Measurements from ENCODE around the gene TRPM3.

The TRPM3 gene

DNA sequence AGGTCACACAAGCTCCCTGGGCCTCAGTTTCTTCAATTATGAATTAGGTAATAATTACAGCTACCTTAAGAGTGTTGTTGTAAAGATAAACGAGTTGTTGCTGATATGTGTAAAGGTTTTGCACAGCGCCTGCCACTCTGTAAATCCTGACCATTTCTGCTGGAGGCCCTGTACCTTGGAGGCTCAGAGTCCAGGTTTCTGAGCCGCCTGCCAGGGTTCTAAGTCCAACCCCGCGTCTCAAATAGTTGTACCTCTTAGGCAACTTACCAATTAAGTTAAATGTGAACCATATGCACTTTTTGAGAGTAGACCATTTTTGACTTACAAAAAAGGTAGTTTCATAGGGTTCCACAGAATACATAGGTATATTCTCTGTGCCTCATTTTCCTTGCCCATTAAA is 550.2 kb downstream of the TRPM3 start:
- no peak overlapping the region for H3K4me3 ChIP-seq (ENCODE audit: low read depth, low read length)
- TF ChIP-seq, protein P1, sequence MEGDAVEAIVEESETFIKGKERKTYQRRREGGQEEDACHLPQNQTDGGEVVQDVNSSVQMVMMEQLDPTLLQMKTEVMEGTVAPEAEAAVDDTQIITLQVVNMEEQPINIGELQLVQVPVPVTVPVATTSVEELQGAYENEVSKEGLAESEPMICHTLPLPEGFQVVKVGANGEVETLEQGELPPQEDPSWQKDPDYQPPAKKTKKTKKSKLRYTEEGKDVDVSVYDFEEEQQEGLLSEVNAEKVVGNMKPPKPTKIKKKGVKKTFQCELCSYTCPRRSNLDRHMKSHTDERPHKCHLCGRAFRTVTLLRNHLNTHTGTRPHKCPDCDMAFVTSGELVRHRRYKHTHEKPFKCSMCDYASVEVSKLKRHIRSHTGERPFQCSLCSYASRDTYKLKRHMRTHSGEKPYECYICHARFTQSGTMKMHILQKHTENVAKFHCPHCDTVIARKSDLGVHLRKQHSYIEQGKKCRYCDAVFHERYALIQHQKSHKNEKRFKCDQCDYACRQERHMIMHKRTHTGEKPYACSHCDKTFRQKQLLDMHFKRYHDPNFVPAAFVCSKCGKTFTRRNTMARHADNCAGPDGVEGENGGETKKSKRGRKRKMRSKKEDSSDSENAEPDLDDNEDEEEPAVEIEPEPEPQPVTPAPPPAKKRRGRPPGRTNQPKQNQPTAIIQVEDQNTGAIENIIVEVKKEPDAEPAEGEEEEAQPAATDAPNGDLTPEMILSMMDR (IDR thresholded peaks at IDR 0.05; ENCODE audit: borderline replicate concordance, insufficient read depth, low read depth, low read length): no peak

- no peak overlapping the region for H3K4me3 ChIP-seq (ENCODE audit: low read depth, low read length)
- TF ChIP-seq, protein P1 (IDR thresholded peaks at IDR 0.05; ENCODE audit: borderline replicate concordance, insufficient read depth, low read depth, low read length): no peak
These were observed 551.6 kb downstream of the TRPM3 start for GRCh38 chr9:70569791-70570190.

DNA sequence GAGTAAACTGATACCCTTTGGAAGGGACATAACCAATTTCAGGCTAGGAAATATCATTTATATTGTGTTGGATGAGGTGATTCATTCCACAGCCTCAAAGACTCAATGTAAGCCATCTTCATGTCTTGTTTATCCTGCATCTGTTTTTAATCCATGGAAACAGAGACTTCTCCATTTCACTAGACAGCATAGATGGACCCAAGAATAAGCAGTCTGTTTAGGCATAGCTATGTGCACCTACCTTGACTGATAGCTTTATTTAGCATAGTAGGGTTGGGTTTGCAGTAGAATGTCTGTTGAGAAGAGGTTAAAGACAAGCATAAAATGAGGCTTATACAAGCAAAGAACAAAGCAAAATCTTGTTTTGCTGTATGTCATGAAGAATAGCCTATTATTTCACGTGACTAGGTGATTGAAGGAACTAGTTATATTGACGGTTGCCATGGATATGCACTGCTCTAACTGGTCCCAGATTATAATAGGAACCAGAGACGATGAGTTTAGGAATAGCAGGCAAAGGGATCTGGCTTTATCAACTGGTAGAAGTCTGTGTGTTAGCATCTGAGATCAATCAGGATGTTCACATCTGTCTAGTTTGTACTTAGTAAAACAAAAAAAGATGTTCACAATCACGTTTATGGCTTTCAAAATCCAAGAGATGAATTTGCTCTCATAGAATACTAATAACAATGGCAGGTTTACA is 552.2 kb downstream of the TRPM3 start:
- H3K4me3 ChIP-seq (ENCODE audit: low read depth, low read length): no peak overlapping the region
- TF ChIP-seq, protein P1 (IDR thresholded peaks at IDR 0.05; ENCODE audit: borderline replicate concordance, insufficient read depth, low read depth, low read length): no peak

- no peak overlapping the region for H3K4me3 ChIP-seq (ENCODE audit: low read depth, low read length)
- TF ChIP-seq, protein P1 (IDR thresholded peaks at IDR 0.05; ENCODE audit: borderline replicate concordance, insufficient read depth, low read depth, low read length): no peak
These were observed 553.9 kb downstream of the TRPM3 start for GRCh38 chr9:70567511-70567910.

DNA sequence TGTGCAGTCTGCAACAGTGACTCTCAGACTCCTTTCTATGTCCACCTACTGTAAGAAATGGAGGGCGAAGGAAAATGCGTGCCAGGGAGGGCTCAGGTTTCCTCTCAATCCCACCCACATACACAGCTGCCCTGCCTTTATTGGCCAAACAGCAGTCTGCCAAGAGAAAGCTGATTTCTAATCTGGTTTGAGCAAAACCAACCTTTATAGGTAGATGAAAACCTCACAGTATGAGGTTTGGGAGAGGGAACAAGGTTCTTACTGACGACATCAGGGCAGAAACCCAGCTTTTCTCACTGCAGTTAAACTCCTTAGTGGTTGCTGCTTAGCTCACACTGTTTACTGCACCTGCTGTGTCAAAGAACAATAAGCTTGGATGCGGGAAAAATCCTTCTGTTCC is 554.7 kb downstream of the TRPM3 start:
- TF ChIP-seq, protein P1 (IDR thresholded peaks at IDR 0.05; ENCODE audit: borderline replicate concordance, insufficient read depth, low read depth, low read length): no peak
- no peak overlapping the region for H3K4me3 ChIP-seq (ENCODE audit: low read depth, low read length)

- H3K4me3 ChIP-seq (ENCODE audit: low read depth, low read length): no peak overlapping the region
- TF ChIP-seq, protein P1 (IDR thresholded peaks at IDR 0.05; ENCODE audit: borderline replicate concordance, insufficient read depth, low read depth, low read length): no peak
These were observed 555.4 kb downstream of the TRPM3 start for GRCh38 chr9:70566066-70566465.
